GM21576 (cell line): ENCODE measurements around the gene DEUP1.

Experiments used
- ATAC-seq: cut with Tn5 transposase; IDR thresholded peaks from one replicate; pipeline ENCODE4 v1.9.1; 2021; ENCODE audit warnings: mild to moderate bottlenecking, moderate library complexity; ENCODE audit not compliant: unreplicated experiment

DEUP1 gene

DNA sequence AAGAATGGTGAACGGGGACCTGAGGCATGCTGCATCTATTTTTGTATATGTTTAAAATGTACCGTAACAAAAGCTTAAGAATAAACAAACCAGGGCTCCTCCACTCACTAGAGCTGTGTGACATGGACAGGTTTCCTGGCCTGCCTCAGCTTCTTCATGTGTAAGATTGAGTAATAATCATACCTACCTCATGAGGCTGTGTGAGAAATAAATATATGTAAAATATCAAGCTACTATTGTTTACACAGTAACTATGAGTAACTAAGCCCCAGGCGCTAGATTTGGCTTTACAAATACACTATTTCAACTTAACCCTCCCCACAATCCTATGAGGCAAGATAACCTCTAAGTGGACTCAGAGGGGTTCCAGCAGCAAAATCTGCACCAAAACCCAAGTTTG is 146.3 kb downstream of the DEUP1 start:
- ATAC-seq = no peak

DNA sequence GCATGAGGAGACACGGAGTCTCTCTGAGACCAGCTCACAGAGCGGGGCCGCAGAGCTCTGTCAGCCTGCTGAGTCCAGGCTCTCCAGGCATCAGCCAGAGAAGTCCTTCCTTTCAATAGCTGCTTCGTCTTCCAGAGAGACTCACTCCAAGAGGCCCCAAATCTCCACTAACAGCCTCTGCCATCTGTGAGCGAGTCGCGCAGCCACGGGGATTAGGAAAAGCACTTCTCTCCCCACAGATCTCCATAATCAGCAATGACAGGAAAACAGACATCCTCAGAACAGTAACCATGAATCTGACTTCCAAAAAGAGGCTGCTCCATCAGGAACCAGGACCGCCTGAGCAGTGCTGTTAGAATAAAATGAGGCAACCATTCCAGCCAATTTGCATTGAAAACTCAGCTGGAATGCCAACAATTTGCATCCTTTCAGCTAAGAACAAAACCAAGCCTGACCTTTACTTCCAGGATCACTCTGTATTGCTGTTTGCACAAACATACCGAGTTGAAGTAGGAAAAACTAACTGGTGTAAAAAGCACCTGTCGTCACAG is 147.2 kb downstream of the DEUP1 start:
- no peak for ATAC-seq

DNA sequence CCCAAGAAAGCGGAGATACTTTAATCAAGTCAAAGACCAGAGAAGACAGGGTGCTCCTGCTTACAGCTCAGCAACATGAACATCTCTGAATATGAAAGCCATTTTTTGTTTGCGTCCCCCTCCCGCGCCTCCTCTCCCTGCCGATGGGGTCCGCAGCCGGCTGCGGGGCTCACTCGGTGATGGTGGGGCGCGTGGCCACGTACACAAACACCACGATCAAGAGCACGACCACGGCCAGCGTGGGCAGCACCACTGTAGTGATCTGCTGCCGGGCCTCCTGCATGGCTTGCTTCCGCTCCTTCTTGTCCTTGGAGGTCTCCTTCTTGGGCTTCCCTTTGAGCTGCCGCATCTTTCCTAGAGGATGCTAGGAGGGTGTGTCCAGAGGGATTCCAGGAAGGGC is 148.3 kb downstream of the DEUP1 start:
- no peak for ATAC-seq

DNA sequence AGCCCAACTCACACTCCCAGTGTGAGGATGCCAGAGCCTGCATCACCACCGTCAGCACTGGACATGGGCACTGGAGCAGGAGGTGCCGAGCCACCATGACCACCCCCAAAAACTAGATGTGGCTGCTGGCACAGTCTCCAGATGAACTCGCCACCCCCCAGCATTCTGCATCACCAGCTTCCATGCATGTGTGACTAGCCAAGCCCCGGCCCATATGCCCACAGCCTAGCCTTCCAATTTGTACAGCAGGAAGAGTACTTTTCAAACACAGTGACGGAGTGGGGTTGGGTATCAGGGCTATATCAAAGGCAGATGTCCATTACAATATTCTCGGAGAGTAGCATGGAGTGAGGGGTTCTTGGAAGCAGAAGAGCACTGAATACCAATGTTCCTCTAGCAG is 149.7 kb downstream of the DEUP1 start:
- ATAC-seq = no peak

DNA sequence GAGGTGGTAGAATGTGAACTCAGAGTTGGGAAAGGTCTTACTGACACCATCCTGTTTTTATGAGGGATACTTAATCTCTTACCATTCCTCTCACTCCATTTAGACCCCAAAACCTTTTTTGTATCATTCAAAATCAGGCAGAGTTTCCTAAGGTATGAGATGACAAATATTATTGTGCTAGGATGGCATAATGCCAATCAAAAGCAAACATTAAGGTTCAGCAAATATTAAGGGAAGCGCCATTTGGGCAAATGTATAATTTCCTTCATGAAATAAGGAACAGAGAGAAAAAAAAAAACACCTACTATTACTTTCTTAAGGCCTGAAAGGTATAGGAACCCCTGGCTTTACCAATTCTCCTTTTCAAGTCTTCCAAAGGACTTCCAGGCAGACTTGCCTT is 150.2 kb downstream of the DEUP1 start:
- ATAC-seq = no peak

DNA sequence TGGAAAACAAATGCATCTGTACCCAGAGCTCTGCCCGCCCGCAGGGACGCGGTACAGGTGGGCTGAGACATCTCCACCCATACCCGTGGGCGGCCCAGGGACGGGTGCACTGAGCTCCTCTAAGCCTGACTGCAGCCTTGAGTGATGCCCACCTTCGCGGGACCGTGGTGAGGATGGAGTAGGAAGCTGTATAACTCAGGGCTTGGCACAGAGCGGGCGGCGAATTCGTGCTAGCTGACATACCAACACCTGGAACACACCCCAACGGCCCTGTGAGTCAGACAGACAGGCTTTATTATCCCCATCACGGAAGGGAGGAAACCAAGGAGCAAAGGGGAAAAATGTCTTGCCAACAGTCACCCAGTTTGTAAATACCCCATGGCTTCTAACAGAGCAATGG is 150.7 kb downstream of the DEUP1 start:
- no peak for ATAC-seq

DNA sequence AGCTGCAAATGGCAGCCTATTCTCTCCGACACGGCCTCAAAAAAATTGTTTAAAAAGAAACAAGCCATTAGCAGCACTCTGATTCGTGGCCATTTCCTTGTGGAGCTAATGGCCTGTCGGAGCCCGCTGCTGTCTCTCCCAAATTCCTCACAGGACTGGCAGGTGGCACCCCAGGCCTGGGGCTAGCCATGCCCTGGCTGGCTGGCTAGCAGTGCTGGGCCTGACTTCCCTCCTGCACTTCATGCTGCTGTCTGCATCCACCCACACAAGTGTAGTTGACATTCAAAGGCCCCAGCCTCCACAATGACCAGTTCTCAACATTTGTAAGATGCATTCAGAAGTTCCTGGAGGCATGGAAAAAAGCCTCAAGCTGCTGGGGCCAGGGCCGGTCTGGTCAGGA is 151.2 kb downstream of the DEUP1 start:
- no peak for ATAC-seq

DNA sequence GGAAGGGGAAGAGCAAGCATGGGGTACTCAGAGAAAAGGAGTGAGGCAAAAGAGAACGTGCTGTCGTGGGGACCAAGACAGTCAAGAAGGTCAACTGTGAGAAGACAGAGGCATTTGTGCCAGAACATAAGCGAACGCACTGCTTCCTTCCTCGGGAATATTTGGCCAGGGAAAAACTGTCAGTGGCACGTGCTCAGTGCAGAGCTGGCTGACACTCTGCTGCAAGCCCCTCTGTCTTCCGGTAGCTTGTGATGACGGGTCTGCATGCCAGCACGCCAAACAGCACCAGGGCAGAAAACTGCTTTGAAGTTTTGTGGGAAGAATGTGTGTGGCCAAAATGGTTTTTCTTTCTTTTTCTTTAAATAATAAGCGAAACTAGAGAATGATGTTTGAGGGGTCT is 152.0 kb downstream of the DEUP1 start:
- no peak for ATAC-seq

DNA sequence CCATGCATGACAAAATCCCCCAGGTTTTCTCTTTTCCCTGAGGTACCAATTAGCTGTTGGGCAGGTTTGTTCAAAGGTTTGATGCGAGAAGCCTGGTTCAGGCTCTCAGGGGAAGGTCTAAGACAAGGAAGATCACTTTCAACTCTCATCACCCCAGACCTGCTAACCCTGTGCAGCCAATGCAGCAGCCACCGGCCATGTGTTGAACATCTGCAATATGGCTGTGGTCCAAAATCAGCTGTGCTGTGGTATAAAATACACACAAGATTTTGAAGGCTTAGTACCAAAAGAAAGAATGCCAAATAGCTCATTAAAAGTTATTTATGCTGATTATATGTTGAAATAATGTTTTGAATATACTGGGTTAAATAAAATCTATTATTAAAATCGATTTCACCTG is 154.2 kb downstream of the DEUP1 start:
- ATAC-seq = no peak

DNA sequence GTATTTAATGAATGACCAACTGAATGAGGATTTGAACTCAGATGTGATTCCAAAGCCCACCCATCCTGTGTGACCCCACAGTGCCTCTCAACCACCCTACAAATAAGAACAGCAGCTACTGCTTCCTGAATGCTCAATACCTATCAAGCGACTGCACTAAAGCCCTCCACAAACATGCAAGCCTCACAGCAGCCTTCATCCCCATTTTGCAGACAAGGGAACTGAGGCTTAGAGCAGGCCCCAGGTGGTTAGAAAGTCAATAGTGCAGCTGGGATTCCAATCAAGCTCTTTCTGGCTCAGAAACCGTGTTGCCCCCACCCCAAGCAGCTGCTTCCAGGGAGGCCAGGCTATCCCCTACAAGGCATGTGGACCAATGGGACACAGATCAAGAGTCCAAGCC is 155.4 kb downstream of the DEUP1 start:
- no peak for ATAC-seq

DNA sequence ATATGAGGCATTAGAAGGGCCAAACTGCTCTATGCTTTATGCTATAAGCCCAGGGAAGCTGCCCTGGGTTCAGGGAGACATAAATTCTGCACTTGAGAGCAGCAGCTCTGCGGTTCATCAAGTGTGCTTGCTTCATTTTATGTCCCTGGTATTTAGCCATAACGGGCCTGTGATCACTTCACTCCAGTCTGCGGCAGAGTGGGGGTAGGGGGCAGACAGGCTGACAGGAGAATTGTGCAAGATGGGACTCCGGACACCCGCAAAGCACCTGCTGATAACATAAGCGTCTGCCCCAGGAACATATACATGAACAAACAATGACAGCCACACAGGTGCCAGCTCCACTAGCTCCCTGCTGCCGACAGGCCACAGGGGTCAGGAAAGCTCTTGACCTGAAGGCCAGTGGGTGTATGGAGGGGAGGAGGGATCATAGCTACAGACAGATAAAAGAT is 156.5 kb downstream of the DEUP1 start:
- ATAC-seq = no peak
